ENCODE measurements around the gene MGAT5B.
A peak's percentile ranks its signal among the peaks of the same experiment; 100 is the strongest.
"Not testable (repeated sequence)": the region's sequence is repeated elsewhere in the genome, so short reads cannot be mapped to it uniquely, and the experiment has no call there.

The MGAT5B gene

DNA sequence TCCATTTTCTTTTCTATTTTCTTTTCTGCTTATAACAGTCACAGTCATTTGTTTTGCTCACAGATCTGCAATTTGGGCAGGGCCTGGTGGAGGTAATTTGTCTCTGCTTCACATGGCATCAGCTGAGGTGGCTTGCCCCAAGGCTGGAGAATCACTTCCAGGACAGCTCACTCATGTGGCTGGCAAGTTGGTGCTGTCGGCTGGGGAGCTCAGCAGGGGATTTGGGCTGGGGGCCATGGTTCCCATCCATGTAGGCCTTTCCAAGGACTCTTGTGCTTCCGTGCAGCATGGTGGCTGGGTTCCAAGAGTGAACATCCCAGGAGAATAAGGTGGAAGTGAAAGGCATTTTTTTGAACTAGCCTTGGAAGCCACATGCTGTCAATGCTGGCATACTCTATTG, 85.7 kb downstream of the MGAT5B start:
- no peak for DNase-seq

- no peak for DNase-seq
These were observed 87.0 kb downstream of the MGAT5B start for GRCh38 chr17:76955191-76955590.

DNA sequence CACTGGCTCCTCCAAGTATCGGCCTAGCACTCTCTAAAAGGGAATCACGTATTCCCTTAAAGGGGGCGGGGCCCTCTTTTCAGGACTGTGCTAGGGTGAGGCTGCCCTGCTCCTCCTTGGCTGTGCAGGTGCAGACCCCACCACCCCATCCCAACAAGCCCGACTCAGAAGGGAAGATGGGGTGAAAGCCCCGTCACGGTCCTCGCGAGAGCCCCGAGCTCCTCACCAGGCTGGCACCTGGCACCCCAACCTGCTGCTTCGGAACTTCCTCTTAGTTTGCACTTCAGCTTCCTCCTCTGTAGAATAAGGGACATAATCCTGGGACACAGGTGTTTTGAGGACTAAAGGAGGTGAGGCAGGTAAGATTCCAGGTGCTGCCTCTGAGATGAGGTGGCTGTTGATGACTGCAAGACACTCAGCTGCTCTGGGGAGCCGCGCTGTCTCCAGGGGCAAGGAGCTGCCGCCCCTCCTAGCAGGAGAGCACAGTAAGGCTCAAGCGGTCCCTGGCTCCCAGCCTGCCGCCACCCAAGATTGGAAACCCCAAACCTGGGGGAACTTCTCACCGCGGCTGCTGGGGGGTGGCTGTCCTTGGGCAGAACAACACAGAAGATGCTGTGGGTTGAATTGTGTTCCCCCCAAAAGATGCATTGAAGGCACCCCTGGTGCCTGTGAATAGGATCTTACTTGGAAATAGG, 88.8 kb downstream of the MGAT5B start:
- DNase-seq = no peak

DNA sequence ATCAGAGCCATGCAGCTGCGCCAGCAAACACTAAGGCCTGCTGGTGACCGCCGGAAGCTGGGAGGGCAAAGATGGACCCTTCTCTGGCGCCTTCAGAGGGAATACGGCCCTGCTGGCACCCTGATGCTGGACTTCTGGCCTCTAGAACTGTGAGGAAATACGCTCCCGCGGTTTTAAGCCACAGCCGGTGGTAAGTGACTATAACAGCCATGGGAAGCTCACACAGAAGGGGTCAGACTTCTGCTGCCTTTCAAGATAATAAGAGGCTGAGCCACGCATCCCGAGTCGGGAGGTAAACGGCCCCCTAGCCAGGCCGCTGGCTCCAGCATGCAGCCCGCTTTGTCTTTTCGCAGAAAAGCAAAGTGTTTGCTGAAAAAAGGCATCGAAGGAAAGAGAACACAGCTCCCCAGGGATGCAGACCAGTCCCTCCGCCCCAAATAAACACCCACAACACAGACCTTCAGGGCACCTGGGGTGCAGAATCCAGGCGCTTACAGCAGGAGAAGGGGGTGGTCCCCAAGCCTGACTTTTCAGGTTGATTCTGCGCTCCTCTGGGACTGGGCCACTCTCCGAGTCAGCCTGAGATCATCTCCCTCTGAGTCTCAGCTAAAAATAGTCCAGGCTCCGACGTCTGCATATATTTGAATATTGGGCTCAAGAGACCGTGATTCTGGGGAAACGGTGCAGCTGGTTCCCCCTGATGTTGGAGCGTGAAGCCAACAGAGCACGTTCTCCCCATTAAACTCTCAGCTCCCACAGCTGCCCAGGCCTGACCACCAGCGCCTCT, 89.7 kb downstream of the MGAT5B start:
- DNase-seq = no peak

DNA sequence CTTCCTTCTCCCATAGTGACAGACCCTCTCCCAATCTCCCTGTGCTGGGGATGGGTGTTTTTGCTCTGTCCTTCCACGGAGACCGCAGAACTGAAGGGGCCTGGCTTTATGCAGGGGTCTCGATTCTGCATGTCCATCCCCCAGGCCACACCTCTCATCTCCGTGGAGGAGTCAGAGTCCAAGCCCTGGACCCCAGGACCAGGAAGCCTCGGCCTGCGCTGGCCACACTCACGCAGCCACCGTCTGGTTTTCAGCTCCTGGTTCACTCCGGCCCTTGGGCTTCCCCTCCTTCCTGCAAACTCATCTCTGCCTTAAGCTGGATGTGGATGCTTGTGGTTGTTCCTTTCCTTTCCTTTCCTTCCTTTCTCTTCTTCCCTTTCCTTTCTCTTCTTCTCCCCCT, 90.8 kb downstream of the MGAT5B start:
- no peak for DNase-seq

DNA sequence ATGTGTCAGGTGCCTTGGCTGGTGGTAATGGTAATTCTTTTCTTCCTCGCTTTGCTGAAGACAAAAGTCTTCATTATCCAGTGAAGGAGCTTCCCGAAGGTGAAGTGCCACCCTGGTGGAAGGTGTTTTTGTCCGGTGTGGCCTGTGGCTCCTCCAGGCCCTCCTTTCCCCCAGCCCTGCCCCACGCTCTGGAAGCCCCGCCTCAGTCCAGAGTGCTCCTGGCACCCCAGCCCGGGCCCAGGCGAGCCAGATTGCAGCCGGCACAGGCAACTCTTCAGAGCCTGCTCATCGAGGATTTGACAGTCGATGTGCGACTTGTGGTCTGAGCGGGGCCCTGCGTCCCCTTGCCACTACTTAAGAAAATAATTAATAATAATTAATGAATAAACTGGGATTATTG, 93.7 kb downstream of the MGAT5B start:
- no peak for DNase-seq

GRCh38 chr17:76962858-76963257, 94.7 kb downstream of the MGAT5B start:
- DNase-seq = no peak

GRCh38 chr17:76966016-76966415, 97.8 kb downstream of the MGAT5B start:
- DNase-seq = no peak

DNA sequence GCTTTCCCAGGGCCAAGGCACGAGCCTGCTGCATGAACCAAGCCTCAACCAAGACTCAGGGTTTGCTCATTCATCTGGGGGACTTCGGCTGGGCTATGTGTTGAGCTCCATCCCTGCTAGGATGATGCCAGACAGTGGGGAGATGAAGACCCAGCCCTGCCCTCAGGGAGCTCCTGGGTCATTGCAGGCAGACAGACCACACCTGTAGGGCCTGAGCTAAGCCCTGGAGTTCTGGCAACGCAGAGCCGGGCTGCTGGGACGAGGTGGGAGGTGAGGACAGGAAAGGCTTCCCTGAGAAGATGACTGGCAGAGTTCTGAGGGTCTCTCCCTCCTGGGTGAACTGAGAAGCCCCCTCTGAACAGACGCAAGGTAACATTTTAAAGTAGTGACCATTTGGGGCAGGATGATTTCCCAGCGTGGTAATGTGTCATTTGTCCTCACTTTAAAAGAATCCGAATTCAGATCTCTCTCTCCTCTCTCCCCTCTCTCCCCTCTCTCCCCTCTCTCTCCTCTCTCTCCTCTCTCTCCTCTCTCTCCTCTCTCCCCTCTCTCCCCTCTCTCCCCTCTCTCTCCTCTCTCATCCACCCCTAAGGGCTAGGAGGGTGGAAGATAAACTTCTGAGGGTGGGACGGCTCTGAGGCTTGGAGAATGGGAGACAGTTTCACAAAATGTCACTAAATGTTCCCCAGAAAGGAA, 98.4 kb downstream of the MGAT5B start:
- no peak for DNase-seq

DNA sequence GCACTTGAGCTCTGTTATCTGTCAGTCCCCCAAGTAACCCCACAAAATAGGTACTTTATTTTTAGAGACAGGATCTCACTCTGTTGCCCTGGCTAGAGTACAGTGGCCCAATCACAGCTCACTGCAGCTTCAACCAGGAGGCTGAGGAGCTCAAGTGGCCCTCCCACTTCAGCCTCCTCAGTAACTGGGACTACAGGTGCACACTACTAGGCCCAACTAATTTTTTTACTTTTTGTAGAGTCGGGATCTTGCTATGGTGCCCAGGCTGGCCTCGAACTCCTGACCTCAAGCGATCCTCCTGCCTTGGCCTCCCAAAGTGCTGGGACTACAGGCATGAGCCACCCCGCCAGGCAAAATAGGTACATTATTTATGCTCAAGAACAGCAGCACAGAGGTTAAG, 99.6 kb downstream of the MGAT5B start:
- no peak for DNase-seq

DNA sequence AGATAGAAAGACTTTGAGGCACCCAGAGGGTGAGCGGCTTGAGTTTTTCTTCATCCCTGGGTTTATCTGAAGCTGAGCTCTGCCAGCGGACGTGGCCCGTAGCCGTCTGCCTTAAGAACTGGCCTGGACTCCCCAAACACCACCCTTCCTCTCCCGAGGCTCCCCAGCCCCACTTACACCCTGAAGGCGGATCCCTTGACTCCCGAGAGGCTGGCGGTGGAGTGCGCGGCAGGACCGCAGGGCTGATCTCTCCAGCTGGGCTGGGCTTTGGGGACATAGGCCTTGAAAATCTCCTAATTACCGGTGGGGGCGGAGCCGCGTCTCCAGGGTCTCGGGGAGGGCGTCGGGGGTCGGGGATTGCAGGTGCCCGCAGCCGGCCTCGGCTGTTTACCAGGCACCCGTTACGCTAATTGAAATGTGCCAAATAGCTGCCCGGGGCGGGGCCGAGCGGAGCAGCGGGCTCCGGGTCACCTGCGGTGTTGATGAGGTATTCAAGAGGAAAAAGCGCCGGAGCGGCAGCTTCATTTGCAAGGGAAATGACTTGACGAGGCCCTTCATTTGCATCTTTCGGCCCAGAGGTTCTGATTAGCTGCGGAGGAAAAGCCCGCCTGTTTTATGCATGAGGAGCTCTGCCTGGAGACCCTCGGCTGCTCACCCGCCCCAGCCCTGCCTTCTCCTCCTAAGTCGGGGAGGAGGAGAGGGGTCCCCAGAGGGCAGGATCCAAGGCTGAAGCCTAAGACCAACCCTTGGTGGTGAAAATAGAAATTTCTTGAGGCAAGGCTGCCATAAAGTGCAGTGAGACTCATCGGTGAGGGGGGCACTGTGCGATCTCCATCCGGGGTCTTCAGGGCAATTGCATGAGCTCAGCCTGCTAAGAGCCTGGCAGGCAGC, 100.7 kb downstream of the MGAT5B start:
- peak; percentile 65 for DNase-seq

DNA sequence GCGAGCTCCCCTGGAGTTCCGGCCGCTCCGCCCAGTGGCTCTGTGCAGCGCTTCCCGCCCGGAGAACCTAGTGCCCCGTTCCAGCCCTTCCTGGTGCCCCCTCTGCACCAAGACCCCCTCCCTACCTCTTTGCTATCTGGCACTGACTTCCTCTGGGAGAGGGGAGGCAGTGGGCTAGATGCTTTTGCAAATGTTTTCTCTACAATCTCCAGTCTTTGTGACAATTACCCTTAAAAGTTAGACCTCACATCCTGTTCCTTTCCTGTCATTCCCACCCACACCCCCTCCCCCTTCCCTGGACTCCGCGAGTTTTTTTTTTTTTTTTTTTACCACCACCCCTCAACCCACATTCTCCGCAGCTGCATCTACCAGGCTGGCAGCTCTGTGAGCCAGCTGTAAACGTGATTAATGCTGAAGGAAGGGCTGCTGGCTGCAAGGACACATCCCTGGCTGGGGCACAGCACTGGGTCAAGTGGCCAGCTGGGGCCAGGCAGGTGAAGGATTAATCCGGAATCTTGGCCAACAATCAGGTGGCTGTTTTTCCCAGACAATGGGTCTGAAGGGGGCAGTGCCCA, 101.5 kb downstream of the MGAT5B start:
- no peak for DNase-seq

GRCh38 chr17:76970228-76970627, 102.0 kb downstream of the MGAT5B start:
- DNase-seq = not testable (repeated sequence)

- DNase-seq = no peak
These were observed 103.9 kb downstream of the MGAT5B start for GRCh38 chr17:76972046-76972641.

DNA sequence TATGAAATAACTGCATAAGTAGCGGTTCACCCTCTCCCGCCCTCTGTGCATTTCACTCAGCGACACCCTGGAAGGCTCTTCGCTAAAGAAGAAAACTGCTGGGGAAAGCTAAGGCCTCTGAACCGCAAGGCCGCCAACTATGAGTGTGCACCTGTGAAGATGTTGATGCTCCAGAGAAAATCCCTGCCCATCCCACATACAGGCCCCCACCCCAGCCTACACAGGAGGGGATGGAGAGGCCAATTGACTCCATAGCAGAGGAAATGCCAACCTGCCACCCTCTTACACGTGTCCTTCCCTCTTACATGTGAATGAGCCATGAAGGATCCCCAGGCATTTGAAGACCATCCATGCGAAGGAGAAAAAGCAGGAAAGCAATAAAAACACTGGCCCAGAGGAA, 104.8 kb downstream of the MGAT5B start:
- DNase-seq = no peak

DNA sequence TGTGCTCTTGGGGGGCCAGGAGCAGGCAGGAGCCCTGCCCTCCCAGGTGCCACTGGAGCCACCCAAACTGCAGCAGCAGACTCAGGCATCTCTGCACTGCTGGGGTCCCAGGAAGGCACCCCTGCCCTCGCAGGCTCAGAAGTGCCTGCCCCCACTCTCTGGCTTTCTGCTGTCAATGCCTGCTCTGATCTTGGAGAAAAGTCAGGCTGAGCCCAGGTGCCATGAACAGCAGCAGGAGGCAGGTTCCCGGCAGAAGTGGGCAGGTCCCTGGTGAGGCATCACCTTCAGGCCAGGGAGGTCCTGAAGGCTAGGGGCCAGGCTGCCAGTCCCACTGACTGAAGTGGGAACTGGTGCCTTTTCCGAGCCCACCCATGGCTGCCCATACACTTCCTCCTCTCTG, 106.5 kb downstream of the MGAT5B start:
- no peak for DNase-seq

GRCh38 chr17:76978050-76978449, 109.8 kb downstream of the MGAT5B start:
- DNase-seq = not testable (repeated sequence)

DNA sequence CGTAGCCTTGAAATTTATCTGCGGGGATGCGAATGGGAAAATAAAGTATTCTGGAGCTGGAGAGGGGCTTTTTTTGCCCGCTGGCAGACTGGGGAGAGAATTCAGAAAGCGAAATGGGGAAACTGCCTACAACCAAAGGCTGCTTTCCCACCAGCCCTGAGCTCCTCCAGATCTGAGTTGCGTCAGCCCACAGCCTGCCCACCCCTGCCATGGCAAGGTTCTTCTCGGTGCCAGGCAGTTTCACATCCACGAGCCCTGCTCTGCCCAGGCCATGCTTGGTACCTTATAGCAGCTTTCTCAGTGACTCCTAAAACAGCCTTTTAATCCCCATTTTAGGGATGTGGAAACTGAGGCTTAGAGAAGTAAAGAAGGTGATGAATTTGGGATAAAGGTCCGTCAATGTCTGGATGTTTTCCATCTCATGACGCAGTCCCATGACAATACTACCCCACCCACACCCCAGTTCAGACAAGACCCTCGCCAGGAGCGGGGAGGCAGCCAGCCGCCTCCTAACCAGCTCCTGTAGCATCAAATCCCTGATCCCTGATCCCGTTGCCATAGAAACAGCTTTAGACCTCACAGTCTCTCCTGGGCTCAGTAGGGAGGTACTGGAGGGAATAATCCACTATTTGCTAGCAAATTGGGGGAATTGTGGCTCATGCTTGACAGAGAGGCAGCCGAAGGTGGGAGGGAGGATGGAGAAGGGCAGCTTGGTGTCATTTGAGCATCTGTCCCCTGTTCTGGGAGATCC, 113.5 kb downstream of the MGAT5B start:
- DNase-seq = no peak

GRCh38 chr17:76982408-76983074, 114.3 kb downstream of the MGAT5B start:
- no peak for DNase-seq

GRCh38 chr17:76983075-76983775, 115.0 kb downstream of the MGAT5B start:
- no peak for DNase-seq

Measured in stimulated activated CD8-positive, alpha-beta memory T cell treated with anti-CD3 and anti-CD28 coated beads, Interleukin-4, amount 100 ng/mL, for 48 hours (primary cell).